GM19240 (cell line): ENCODE measurements around the gene NPAS1.
A peak's percentile ranks its signal among the peaks of the same experiment; 100 is the strongest.

Experiments
- DNase-seq: peaks from one replicate; pipeline ENCODE4 v3.0.0; 2011; ENCODE audit warnings: low spot score; ENCODE audit not compliant: insufficient read length

The NPAS1 gene

DNA sequence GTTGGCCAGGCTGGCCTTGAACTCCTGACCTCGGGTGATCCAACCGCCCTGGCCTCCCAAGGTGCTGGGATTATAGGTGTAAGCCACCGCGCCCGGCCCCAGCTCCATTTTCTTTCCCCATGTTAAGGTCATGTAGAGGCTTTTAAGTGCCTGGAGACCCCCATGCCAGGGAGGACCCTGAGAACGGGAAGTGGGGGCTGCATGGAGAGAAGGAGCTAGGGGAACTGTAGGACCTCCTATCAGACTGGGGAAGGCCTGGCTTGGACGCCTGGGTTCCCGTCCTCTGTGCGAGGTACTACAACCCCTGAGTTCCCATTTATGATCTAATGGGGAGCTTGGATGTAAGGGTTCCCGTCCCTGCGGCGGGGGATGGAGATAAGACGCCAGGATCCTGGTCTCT lies 714 bp upstream of the NPAS1 start:
- no peak for DNase-seq

DNA sequence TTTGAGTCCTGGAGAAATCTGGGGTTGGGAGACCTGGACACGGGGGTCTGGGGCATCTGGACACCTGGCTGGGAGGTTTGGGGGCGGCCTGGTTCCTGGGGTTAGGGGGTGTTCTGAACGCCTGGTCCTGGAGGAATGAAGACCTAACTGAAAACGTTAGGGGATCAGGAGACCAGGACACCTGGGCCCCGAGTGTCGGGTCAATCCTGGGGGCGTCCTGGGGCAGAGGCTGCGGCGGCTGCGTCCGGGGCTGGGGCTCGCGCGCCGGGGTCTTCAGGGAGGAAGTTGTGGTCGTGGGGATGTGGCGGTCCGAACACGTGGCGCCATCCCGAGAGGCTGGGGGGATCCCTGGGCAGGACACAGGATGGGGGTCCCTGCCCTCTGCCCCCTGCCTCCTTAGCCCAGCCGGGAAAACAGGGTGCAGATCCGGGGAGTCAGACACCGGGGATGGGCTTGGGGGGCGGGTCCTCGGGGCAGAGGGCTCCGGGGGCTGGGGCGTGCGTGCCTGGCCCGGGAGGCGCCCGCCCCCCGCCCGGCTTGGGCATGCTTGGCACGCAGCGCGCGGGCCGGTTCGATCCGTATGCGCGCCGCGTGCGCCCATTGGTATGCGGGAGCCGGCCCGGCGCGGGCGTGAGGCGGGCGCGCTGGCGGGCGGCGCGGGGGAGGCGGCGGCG lies 632 bp downstream of the NPAS1 start:
- DNase-seq, result no peak

DNA sequence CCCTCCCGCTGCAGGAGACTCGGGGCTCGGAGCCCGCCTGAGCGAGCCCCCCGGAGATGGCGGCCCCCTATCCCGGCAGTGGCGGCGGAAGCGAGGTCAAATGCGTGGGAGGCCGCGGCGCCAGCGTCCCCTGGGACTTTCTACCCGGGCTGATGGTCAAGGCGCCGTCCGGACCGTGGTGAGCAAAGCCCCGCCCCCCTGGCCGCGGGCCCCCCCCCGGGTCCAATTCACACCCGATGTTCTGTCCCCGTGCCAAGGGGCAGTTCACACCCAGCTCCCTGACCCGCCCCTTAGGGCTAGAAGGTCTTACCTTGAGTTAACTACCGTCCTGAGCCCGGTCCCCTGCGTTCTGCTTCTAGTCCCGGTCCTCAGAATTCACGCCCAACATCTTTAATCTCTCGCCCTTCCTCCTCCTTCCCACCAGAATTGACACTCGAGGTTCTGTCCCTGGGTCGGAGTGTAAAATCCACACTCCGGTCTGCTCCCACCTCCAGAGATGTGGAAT lies 1.4 kb downstream of the NPAS1 start:
- DNase-seq, result no peak

DNA sequence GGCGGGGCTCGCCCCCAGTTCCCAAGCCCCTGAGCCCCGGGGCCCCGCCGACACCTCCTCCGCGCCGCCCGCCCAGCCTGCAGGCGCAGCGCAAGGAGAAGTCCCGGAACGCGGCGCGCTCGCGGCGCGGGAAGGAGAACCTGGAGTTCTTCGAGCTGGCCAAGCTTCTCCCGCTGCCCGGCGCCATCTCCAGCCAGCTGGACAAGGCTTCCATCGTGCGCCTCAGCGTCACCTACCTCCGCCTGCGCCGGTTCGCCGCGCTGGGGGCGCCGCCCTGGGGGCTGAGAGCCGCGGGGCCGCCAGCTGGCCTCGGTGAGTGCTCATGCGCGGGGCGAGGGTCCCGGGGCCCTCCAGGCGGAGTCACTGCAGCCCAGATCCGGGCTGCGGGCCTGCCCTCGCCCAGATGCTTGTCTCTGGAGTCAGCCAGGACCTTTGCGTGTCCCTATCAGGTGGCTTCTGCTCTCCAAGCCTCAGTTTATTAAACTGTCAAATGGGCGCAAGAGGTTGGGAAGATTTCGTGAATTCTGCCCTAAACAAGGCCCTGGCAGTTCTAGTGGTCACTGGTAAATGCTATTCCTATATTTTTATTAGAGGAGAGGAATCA lies 2.0 kb downstream of the NPAS1 start:
- no peak for DNase-seq

DNA sequence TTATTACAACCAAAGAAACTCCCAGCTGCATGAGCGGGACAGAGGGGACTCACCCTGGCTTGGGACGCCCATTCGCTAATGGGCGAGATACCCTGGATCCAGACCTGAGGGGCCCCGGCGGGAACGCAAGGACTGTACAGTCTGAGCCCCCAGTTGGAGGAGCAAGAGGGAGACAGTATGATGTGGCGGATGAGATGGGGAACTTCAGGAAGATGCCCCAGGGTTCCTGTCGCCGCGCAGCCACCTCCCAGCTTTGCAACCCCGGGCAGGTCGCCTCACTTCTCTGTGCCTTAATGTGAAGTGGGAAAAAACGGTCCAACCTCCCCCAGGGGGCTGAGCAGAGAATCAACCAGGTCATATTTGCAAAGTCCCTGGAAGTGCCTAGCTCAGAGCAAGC lies 2.5 kb downstream of the NPAS1 start:
- DNase-seq, result no peak

DNA sequence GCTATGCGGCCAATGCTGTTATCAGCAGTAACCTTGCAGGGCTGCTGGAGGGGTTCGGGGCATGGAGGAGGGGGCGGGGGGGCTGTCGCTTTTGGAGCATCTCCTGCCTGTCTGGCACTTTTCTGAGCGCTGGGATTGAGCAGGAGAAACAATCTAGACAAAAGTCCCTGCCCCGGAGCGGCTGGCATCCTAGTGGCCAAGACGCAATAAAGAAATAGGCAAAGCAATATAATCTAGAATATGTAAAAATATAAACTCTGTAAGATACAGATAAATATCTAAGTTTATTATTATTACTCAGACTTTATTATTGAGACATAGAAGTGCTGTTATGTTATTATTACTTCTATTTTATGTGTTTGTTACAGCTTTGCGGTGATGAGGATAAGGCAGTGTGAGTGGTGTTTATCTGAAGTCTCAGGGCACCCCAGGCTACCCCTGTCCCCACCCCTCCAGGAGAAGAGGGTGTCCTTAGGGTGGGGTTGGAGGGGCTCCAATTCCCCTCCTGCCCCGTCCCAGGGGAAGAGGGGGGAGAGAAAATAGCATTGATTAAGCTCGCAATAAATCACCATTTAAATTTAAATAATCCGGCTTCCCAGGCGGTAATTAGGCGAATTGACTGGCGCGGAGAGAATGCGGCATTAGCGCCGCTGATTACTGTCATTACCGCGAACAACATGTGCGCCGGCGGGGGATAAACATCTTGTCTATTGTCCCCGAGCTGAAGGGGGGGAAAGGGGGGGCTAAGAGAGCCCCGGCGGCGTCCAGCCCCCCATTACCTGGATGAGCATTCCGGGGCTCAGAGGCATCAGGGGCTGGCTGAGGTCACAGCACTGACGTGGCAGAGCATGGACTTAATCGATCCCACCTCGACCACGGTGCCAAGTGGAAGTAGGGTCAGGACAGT lies 3.2 kb downstream of the NPAS1 start:
- DNase-seq, result no peak

DNA sequence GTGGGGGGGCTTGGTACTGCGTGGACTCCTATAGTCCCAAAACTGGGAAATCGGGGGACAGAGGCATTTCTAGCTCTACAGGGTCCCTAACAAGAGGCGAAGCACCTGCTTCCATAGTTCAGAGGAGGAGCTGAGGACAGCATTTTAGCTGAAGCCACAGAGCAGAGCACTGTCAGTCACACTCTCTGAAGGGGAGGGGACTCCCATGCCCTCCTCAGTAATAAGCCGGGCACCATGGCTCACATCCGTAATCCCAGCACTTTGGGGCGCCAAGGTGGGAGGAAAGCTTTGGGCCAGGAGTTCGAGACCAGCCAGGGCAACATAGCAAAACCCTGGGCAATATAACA lies 3.8 kb downstream of the NPAS1 start:
- DNase-seq, result no peak

DNA sequence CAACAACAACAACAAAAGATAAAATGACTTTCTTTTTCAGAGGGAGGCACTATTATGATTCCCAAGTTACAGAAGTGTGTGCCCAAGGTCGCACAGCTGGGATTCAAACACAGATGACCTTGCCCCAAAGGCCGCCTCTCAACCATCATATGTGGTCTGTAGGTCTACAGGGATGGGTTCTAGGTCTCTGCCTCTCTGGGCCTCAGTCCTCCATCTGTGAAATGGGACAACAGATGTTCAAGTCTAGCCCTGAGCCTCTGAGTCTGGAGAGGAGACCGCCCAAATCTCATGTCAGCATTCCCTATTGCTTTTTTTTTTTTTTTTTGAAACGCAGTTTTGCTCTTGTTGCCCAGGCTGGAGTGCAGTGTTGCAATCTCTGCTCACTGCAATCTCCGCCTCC lies 4.9 kb downstream of the NPAS1 start:
- DNase-seq, result no peak

DNA sequence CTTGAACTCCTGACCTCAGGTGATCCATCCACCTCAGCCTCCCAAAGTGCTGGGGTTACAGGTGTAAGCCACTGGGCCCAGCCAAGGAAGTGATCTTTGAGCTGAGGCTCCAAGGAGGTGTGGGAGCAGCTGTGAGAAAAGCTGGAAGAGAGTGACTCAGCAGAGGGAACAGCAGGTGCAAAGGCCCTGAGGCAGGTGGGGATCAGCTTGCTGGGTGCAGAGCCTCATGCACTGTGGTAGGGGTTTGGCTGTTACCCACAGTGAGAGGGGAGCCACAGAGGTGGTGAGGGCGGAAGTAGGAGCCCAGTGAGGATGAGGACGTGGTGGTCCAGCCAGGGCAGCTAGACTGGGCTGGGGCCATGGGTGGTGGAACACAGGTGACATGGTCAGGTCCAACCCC lies 6.5 kb downstream of the NPAS1 start:
- no peak for DNase-seq

DNA sequence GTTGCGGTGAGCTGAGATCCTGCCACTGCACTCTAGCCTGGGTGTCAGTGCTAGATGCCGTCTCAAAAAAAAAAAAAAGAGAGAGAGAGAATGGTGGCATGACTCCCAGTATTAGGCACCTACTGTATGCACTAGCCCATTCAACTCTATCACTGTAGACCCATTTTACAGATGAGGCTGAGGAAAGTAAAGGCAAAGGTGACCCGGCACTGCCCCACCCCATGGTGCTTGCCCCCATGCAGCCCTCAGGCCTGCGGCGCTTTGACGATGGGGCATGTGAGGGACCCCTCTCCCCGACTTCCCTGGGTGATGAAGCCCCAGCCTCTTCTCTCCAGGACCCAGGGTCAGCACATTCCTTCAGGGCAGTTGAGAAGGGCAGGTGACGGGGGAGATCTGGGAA lies 7.3 kb downstream of the NPAS1 start:
- DNase-seq, result no peak

DNA sequence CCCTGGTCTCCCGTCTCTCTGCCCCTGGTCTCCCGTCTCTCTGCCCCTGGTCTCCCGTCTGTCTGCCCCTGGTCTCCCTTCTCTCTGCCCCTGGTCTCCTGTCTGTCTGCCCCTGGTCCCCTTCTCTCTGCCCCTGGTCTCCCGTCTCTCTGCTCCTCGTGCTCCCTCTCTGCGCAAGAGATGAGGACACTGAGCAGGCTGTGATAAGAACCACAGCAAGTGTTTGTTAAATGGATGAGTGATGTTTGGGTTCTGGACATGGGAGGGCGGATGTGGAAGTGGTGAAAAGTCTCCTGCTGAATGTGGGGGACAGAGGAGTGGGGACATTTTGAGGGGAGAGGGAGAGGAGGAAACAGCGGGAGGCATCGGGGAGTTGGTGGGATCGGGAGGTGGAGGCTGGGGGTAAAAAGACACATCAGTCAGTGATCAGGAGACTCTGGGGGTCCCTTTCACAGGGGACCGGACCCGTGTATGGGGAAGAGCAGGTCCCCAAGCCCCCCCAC lies 8.0 kb downstream of the NPAS1 start:
- DNase-seq, result no peak

DNA sequence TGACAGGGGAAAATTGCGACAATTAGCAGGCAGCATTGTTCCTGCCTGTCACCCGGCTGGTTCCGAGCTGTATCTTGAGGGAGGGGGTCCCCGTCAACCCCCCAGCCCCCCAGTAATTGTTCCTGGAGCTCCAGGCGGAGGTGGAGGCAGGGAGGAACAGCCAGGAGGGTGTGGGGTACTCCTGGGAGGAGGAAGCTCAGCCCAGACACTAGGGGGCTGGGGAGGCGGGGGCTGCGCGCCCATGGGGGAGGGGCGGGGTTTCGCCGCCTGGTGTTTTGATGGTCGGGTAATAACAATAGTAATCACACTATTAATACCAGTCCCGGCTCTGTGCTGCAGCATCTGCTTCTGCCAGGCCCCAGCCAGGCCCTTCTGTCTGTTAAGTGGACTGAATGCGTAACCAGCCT lies 8.6 kb downstream of the NPAS1 start:
- no peak for DNase-seq

DNA sequence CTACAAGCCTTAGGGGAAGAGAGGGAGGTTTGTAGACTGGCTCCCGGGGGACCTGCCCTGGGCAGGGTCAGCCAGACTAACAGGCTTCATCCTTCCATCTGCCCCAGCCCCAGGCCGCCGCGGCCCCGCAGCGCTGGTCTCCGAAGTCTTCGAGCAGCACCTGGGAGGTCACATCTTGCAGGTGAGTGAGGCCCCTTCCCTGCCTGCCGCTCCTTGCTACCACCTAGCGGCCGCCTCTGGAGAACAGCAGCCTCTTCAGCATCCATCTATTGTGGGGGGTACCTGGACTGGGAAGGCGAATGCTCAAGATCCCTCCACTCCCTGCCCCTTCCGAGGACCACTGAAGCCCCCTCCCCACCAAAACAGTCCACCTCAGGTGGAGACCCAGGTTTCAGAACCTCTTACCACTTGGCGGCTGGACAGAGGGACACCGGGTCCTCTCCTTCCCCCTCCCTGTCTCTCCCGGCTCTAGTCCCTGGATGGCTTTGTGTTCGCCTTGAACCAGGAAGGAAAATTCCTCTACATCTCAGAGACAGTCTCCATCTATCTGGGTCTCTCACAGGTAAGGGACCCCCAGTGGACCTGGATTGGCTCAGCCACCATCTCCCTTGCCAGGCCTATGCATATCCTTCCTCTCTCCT lies 12.7 kb downstream of the NPAS1 start:
- peak; percentile 79 for DNase-seq

DNA sequence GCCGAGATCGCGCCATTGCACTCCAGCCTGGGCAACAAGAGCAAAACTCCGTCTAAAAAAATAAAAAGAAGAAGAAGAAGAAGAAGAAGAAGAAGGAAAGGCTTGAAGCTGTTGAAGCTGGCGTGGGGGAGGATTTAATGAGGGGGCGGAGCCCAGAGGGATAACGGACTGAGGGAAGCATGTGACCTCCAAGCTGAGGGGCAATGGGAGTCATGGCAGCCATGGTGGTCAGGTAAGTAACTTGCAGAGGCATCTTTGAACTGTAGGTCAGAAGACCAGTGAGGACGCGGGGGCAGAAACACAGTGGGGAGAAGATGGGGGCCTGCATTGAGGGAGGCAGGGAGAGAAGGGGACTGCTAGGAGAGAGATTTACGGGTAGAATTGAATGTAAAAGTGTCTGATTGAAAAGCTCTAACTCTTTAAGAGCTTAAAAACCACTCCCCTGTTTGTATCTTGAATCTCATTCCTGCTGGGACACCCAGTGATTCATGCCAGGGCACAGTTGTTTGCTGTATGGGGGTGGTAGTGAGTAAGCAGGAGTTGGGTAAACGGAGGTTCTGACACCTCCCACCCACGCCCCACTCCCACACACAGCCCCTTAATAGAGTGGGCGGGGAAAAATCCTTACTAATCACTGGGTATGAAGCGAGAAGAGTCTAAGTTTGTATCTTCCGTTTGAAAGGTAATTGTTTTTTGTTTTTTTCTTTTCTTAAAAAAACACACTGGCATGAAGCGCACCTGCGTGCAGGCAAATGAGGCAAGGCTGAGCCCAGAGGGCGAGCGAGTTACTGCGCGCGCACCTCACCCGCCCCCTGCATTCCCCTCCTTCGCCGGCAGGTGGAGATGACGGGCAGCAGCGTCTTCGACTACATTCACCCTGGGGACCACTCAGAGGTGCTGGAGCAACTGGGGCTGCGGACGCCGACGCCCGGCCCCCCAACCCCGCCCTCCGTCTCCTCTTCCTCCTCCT lies 15.8 kb downstream of the NPAS1 start:
- peak; percentile 99 for DNase-seq

DNA sequence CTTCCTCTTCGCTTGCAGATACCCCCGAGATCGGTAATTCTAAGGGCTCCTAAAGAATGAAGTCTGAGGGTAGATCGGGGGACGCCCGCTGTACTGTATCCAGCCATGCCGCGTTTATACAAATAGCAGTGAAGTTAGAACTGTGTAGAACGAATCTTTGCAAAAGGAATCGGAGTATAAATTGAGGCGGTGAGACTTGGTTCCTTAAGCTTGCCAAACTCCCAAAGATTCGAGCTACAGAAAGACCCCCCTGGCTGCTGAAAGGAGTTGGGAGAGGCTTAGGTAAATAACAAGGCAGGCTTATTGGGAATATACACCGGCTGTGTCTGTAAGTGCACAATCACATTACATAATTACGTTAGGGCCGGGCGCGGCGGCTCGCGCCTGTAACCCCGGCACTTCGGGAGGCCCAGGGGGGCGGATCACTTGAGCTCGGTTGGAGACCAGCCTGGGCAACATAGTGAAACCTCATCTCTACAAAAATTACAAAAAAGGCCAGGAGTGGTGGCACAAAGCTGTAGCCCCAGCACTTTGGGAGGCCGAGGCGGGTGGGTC lies 16.5 kb downstream of the NPAS1 start:
- no peak for DNase-seq

DNA sequence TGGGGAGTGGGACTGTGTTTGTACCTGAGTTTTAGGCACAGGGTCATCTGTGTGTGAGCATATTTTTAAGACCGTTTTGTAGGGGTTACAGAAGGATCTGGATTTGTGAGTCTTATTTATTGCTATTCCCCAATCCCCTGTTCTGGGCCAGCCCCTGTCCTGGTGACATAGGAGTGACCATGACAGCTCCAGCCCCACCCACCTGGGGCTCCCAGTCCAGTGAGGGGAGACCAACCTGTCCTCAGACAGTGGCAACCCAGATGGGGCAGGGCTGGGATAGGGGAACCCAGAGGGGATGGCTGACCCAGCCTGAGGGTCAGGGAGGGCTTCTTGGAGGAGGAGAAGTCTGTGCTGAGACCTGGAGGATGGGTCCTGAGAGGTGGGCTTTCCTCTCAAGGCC lies 18.1 kb downstream of the NPAS1 start:
- no peak for DNase-seq

DNA sequence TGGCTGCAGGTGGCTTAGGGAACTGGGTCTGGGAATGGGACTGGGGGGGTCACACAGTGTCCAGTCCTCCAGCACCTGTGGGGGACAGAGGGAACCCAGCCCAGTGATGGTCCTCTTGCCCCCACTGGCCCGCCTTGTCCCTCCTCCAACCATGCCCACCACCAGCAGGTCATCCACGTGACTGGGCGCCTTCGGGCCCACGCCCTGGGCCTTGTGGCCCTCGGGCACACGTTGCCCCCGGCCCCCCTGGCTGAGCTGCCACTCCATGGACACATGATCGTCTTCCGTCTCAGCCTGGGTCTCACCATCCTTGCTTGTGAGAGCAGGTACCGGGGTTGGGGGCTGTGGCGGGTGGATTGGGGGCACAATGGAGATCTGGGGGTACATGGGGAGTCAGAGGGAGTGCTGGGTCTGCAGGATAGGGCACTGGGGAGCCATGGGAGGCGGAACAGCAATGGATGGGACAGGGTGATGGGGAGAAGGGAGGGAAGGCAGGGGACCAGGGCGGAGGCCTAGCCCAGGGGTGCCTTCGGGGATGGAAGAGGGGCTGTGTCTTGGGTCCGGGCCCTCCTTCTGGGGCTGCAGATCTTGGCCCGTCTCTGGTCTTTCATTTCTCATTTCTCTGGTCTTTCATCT lies 19.7 kb downstream of the NPAS1 start:
- DNase-seq, result no peak

DNA sequence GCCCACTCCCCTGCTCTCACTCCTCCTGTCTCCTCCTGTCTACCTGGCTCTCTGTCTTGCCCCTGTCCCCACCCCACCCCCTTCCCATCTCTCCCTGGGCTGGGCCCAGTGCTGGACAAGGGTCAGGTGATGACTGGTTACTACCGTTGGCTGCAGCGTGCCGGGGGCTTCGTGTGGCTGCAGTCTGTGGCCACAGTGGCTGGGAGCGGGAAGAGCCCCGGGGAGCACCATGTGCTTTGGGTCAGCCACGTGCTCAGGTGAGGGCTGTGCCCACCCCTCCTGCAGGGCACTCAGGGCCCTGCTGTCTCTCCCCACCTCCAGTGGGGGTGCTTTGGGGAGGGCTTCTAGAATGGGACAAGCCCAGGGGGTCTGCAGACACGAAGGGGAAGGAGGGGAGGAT lies 21.2 kb downstream of the NPAS1 start:
- no peak for DNase-seq

DNA sequence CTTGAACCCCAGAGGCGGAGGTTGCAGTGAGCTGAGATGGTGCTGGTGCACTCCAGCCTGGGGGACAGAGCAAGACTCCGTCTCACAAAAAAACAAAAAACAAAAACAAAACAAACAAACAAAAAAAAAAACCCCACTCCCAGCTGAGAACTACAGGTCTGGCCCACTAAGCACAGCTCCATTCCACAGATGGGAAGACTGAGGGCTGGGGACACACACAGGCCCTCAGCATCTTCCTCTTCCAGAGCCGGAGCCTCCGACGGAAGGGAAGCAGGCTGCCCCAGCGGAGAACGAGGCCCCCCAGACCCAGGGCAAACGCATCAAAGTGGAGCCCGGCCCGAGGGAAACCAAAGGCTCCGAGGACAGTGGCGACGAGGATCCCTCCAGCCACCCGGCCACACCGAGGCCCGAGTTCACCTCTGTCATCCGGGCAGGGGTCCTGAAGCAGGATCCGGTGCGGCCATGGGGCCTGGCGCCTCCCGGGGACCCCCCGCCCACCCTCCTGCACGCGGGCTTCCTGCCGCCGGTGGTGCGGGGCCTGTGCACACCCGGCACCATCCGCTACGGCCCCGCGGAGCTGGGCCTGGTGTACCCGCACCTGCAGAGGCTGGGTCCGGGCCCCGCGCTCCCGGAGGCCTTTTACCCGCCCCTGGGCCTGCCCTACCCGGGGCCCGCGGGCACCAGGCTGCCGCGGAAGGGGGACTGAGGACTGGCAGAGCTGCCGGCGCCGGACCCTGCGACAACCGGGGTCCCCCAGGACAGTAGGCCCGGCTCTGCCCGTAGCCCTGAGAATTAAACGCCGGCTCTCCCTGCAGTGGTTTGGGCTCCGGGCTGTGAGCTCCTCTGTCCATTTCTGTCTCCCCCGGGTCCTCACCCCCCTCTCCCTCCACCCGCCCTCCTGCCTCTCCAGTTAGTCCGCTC lies 25.6 kb downstream of the NPAS1 start:
- DNase-seq, result no peak
